Measurements from ENCODE around the gene ARL6IP6. TPM values are rescaled to one million over a fixed set of nuclear protein-coding genes. Genes with fewer than 3 reads are reported as not detected.
"Not testable (repeated sequence)": the region's sequence is repeated elsewhere in the genome, so short reads cannot be mapped to it uniquely, and the experiment has no call there.

The ARL6IP6 gene
- total and polyA plus RNA-seq, 2 donors (not counting 1 experiment from before 2014, with no cell fraction given) = 17.8 to 20.4 TPM

- Histone ChIP-seq H4K20me1 (ENCODE audit: control insufficient read depth, insufficient read depth, low read length, poor library complexity, severe bottlenecking) (peaks cover 47% of the 10 kb centered on the region), H3K9ac (ENCODE audit: low read length) (peak overlapping the region; percentile 88), H3K4me2 (replicated peaks; ENCODE audit: low read depth, low read length, poor library complexity, severe bottlenecking) (peak overlapping the region; percentile 78), H3K79me2 (ENCODE audit: control insufficient read depth, insufficient read depth, low read length) (peaks cover 59% of the 10 kb centered on the region), H3K4me1 (ENCODE audit: control insufficient read depth in 2 of 2, insufficient read depth in 2 of 2, low read length in 2 of 2) (peaks cover 26 to 30% of the 10 kb centered on the region in 2 donors), H3K9me3 (ENCODE audit: control extremely low read depth in 1 of 3, control insufficient read depth in 2 of 3, insufficient read depth in 1 of 3, low read length in 2 of 3) (no peaks in the 10 kb centered on the region), H3K27ac (ENCODE audit: low read length in 2 of 2) (peak overlapping the region; percentile 94 to 96), H3K27me3 (replicated peaks in 1 of 4; ENCODE audit: control extremely low read depth in 1 of 4, control insufficient read depth in 3 of 4, insufficient read depth in 4 of 4, low read length in 3 of 4) (no peaks in the 10 kb centered on the region), H3K36me3 (replicated peaks in 1 of 2; ENCODE audit: control extremely low read depth in 1 of 2, control insufficient read depth in 1 of 2, extremely low read depth in 1 of 2, insufficient read depth in 2 of 2, low read length in 1 of 2) (peaks cover 0 to 16% of the 10 kb centered on the region in 2 experiments), H3K4me3 (ENCODE audit: control extremely low read depth in 1 of 5, extremely low read depth in 1 of 5, insufficient read depth in 1 of 5, low read depth in 2 of 5, low read length in 4 of 5) (peak overlapping the region; percentile 72 to 97 (median 93)), H2AFZ (ENCODE audit: insufficient read depth, low read depth, low read length, poor library complexity, severe bottlenecking) (peak overlapping the region; percentile 94)
- H3K4me1 Mint-ChIP-seq = peaks cover 52% of the 10 kb centered on the region
- ATAC-seq (ENCODE audit: low read depth) = no peak
- H3K27ac Mint-ChIP-seq = peak overlapping the region; percentile 95
- 0% methylated on average over 11 of the region's 23 CpGs for WGBS (ENCODE audit: insufficient coverage)
- ChIA-PET CTCF (no interaction called here), POLR2A (interaction anchor here (2.3 kb wide), 1 partner anchor 543 kb away, joined by 10 read pairs; the partner anchor contains the start of gene STAM2)
- H3K4me3 Mint-ChIP-seq = peak overlapping the region; percentile 94
- intact Hi-C loops (cut with micrococcal nuclease) = loop anchor here (1.0 to 10.0 kb wide), 5 partner anchors 21 to 947 kb away; partner anchors contain the start of genes ARL5A and FMNL2
- H3K9me3 Mint-ChIP-seq (ENCODE audit: insufficient read depth) = no peaks in the 10 kb centered on the region
- no peak for TF ChIP-seq CTCF (IDR thresholded peaks at IDR 0.05)
- no peak for TF ChIP-seq EZH2 (IDR thresholded peaks at IDR 0.05; ENCODE audit: borderline replicate concordance, insufficient read depth, low read depth, low read length, poor library complexity, severe bottlenecking)
- DNase-seq = no peak
- no peaks in the 10 kb centered on the region for H3K27me3 Mint-ChIP-seq
These were observed 657 bp downstream of the ARL6IP6 start for GRCh38 chr2:152718909-152719645.

DNA sequence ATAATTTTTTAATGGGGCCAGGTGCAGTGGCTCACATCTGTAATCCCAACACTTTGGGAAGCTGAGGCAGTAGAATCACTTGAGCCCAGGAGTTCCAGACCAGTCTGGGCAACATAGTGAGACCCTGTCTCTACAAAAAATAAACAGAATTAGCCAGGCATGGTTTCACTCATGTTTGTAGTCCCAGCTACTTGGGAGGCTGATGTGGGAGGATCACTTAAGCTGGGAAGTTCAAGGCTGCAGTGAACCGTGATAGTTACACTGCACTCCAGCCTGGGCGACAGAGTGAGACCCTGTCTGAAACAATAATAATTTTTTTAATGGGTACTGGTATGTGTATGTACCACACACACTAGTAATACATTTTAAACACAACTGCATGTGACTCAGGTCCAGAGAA lies 2.4 kb downstream of the ARL6IP6 start:
- POLR2A ChIA-PET = interaction anchor here (0.6 kb wide), 1 partner anchor 383 kb away, joined by 3 read pairs; no protein-coding TSS in a partner anchor
- Mint-ChIP-seq H3K27me3 (no peaks in the 10 kb centered on the region), H3K4me1 (peaks cover 45% of the 10 kb centered on the region), H3K27ac (no peak overlapping the region), H3K9me3 (ENCODE audit: insufficient read depth) (no peaks in the 10 kb centered on the region), H3K4me3 (no peak overlapping the region)
- Histone ChIP-seq H2AFZ (ENCODE audit: insufficient read depth, low read depth, low read length, poor library complexity, severe bottlenecking) (no peak overlapping the region), H3K9ac (ENCODE audit: low read length) (no peak overlapping the region), H3K27me3 (replicated peaks in 1 of 4; ENCODE audit: control extremely low read depth in 1 of 4, control insufficient read depth in 3 of 4, insufficient read depth in 4 of 4, low read length in 3 of 4) (no peaks in the 10 kb centered on the region), H3K9me3 (ENCODE audit: control extremely low read depth in 1 of 3, control insufficient read depth in 2 of 3, insufficient read depth in 1 of 3, low read length in 2 of 3) (no peaks in the 10 kb centered on the region), H3K4me1 (ENCODE audit: control insufficient read depth in 2 of 2, insufficient read depth in 2 of 2, low read length in 2 of 2) (peaks cover 19 to 26% of the 10 kb centered on the region in 2 donors), H3K4me3 (ENCODE audit: control extremely low read depth in 1 of 5, extremely low read depth in 1 of 5, insufficient read depth in 1 of 5, low read depth in 2 of 5, low read length in 4 of 5) (no peak overlapping the region), H4K20me1 (ENCODE audit: control insufficient read depth, insufficient read depth, low read length, poor library complexity, severe bottlenecking) (peaks cover 35% of the 10 kb centered on the region), H3K4me2 (replicated peaks; ENCODE audit: low read depth, low read length, poor library complexity, severe bottlenecking) (no peak overlapping the region), H3K27ac (ENCODE audit: low read length in 2 of 2) (no peak overlapping the region), H3K79me2 (ENCODE audit: control insufficient read depth, insufficient read depth, low read length) (peaks cover 49% of the 10 kb centered on the region), H3K36me3 (replicated peaks in 1 of 2; ENCODE audit: control extremely low read depth in 1 of 2, control insufficient read depth in 1 of 2, extremely low read depth in 1 of 2, insufficient read depth in 2 of 2, low read length in 1 of 2) (peaks cover 3 to 4% of the 10 kb centered on the region in 2 experiments)
- TF ChIP-seq CTCF (IDR thresholded peaks at IDR 0.05) (no peak), EZH2 (IDR thresholded peaks at IDR 0.05; ENCODE audit: borderline replicate concordance, insufficient read depth, low read depth, low read length, poor library complexity, severe bottlenecking) (no peak)
- intact Hi-C loops (cut with micrococcal nuclease) = no loop called here
- CTCF ChIA-PET = interaction anchor here (1.2 kb wide), 1 partner anchor 9 kb away, joined by 4 read pairs; no protein-coding TSS in a partner anchor
- no CpG with 5 or more reads among the region's 2 CpGs for whole genome bisulfite sequencing (ENCODE audit: insufficient coverage)
- no peak for DNase-seq
- no peak for ATAC-seq (ENCODE audit: low read depth)

DNA sequence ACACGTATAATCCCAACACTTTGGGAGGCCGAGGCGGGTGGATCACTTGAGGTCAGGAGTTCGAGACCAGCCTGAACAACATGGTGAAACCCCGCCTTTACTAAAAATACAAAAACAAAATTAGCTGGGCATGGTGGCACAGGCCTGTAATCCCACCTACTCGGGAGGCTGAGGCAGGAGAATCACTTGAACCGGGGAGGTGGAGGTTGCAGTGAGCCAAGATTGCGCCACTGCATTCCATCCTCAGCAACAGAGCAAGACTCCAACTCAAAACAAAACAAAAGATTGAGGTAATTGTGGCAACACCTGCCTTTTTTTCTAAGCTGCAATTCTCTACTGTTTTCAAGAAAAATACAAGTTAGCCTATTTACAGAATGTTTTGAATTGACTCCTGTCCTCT lies 4.2 kb downstream of the ARL6IP6 start:
- H3K27me3 Mint-ChIP-seq; H3K27me3 ChIP-seq (replicated peaks in 1 of 4; ENCODE audit: control extremely low read depth in 1 of 4, control insufficient read depth in 3 of 4, insufficient read depth in 4 of 4, low read length in 3 of 4); H3K4me2 ChIP-seq (replicated peaks; ENCODE audit: low read depth, low read length, poor library complexity, severe bottlenecking); H3K4me3 Mint-ChIP-seq; H3K36me3 ChIP-seq (replicated peaks in 1 of 2; ENCODE audit: control extremely low read depth in 1 of 2, control insufficient read depth in 1 of 2, extremely low read depth in 1 of 2, insufficient read depth in 2 of 2, low read length in 1 of 2); H3K9ac ChIP-seq (ENCODE audit: low read length); H3K9me3 ChIP-seq (ENCODE audit: control extremely low read depth in 1 of 3, control insufficient read depth in 2 of 3, insufficient read depth in 1 of 3, low read length in 2 of 3); ATAC-seq (ENCODE audit: low read depth); POLR2A ChIA-PET; H3K9me3 Mint-ChIP-seq (ENCODE audit: insufficient read depth); H3K27ac ChIP-seq (ENCODE audit: low read length in 2 of 2); intact Hi-C loops (cut with micrococcal nuclease); CTCF ChIA-PET; H3K27ac Mint-ChIP-seq; H3K4me3 ChIP-seq (ENCODE audit: control extremely low read depth in 1 of 5, extremely low read depth in 1 of 5, insufficient read depth in 1 of 5, low read depth in 2 of 5, low read length in 4 of 5); DNase-seq; H2AFZ ChIP-seq (ENCODE audit: insufficient read depth, low read depth, low read length, poor library complexity, severe bottlenecking): not testable (repeated sequence)
- H3K79me2 ChIP-seq (ENCODE audit: control insufficient read depth, insufficient read depth, low read length) = peaks cover 35% of the 10 kb centered on the region
- peaks cover 10 to 15% of the 10 kb centered on the region in 2 donors for H3K4me1 ChIP-seq (ENCODE audit: control insufficient read depth in 2 of 2, insufficient read depth in 2 of 2, low read length in 2 of 2)
- peaks cover 23% of the 10 kb centered on the region for H4K20me1 ChIP-seq (ENCODE audit: control insufficient read depth, insufficient read depth, low read length, poor library complexity, severe bottlenecking)
- WGBS (ENCODE audit: insufficient coverage) = 96% methylated on average over 5 of the region's 8 CpGs
- H3K4me1 Mint-ChIP-seq = peaks cover 30% of the 10 kb centered on the region

All from B cell (primary cell).